ENCODE results near the gene SOS2. TPM values are rescaled to one million over a fixed set of nuclear protein-coding genes. Genes with fewer than 3 reads are reported as not detected.

SOS2 gene
- total RNA-seq, 2 experiments from 2014 or later = 16.5 to 25.2 TPM

- Histone ChIP-seq H3K9me2 (ENCODE audit: insufficient read depth, low read length) (no peaks in the 10 kb centered on the region), H3K4me3 (ENCODE audit: low read depth, low read length, poor library complexity, severe bottlenecking) (no peak overlapping the region), H3K36me3 (ENCODE audit: insufficient read depth, low read length) (peaks cover 8% of the 10 kb centered on the region; the same call in 1 of the 2 replicates), H3K79me2 (ENCODE audit: insufficient read depth, low read depth, low read length) (no peaks in the 10 kb centered on the region), H2AFZ (ENCODE audit: low read length) (no peak overlapping the region), H3K27ac (ENCODE audit: low read depth, low read length, poor library complexity, severe bottlenecking) (no peak overlapping the region), H3K4me1 (ENCODE audit: insufficient read depth, low read length, poor library complexity, severe bottlenecking) (peaks cover 6% of the 10 kb centered on the region), H3K4me2 (ENCODE audit: low read length) (no peak overlapping the region), H4K20me1 (ENCODE audit: insufficient read depth, low read length) (no peaks in the 10 kb centered on the region), H3K9me3 (ENCODE audit: low read length) (no peaks in the 10 kb centered on the region)
- POLR2A ChIA-PET = interaction anchor here (0.6 to 1.3 kb wide), 4 partner anchors 9 to 466 kb away, joined by 3 to 4 read pairs (median 4); no protein-coding TSS in a partner anchor
- intact Hi-C loops (cut with micrococcal nuclease; ENCODE audit: unreplicated experiment) = no loop called here
- TF ChIP-seq EZH2phosphoT487 (IDR thresholded peaks at IDR 0.05; ENCODE audit: borderline replicate concordance, low read depth, low read length) (no peak), CTCF (conservative IDR thresholded peaks at IDR 0.05; ENCODE audit: low read length) (no peak)
- no TSS peak for BruUV-seq (replicated peaks)
- no peak for DNase-seq (ENCODE audit: low spot score)
- CTCF ChIA-PET (ENCODE audit: unreplicated experiment) = interaction anchor here (0.9 kb wide), 1 partner anchor 93 kb away, joined by 3 read pairs; no protein-coding TSS in a partner anchor
Measured at GRCh38 chr14:50101417-50101816, 130.0 kb downstream of the SOS2 start.

- Histone ChIP-seq H3K4me3 (ENCODE audit: low read depth, low read length, poor library complexity, severe bottlenecking) (no peak overlapping the region), H3K9me3 (ENCODE audit: low read length) (no peaks in the 10 kb centered on the region), H3K27ac (ENCODE audit: low read depth, low read length, poor library complexity, severe bottlenecking) (no peak overlapping the region), H3K4me1 (ENCODE audit: insufficient read depth, low read length, poor library complexity, severe bottlenecking) (peaks cover 11% of the 10 kb centered on the region), H3K9me2 (ENCODE audit: insufficient read depth, low read length) (no peaks in the 10 kb centered on the region), H3K36me3 (ENCODE audit: insufficient read depth, low read length) (peaks cover 5% of the 10 kb centered on the region; the same call in 1 of the 2 replicates), H3K79me2 (ENCODE audit: insufficient read depth, low read depth, low read length) (no peaks in the 10 kb centered on the region), H3K4me2 (ENCODE audit: low read length) (no peak overlapping the region), H2AFZ (ENCODE audit: low read length) (no peak overlapping the region), H4K20me1 (ENCODE audit: insufficient read depth, low read length) (no peaks in the 10 kb centered on the region)
- DNase-seq (ENCODE audit: low spot score) = no peak
- no TSS peak for BruUV-seq (replicated peaks)
- CTCF ChIA-PET (ENCODE audit: unreplicated experiment) = no interaction called here
- intact Hi-C loops (cut with micrococcal nuclease; ENCODE audit: unreplicated experiment) = no loop called here
- POLR2A ChIA-PET = interaction anchor here (0.6 to 1.1 kb wide), 2 partner anchors 194 to 465 kb away, joined by 3 to 4 read pairs; no protein-coding TSS in a partner anchor
- TF ChIP-seq EZH2phosphoT487 (IDR thresholded peaks at IDR 0.05; ENCODE audit: borderline replicate concordance, low read depth, low read length) (no peak), CTCF (conservative IDR thresholded peaks at IDR 0.05; ENCODE audit: low read length) (no peak)
Measured at GRCh38 chr14:50100805-50101204, 130.6 kb downstream of the SOS2 start.

- Histone ChIP-seq H3K9me3 (ENCODE audit: low read length) (no peaks in the 10 kb centered on the region), H3K4me3 (ENCODE audit: low read depth, low read length, poor library complexity, severe bottlenecking) (no peak overlapping the region), H3K4me1 (ENCODE audit: insufficient read depth, low read length, poor library complexity, severe bottlenecking) (peaks cover 7% of the 10 kb centered on the region), H3K27ac (ENCODE audit: low read depth, low read length, poor library complexity, severe bottlenecking) (no peak overlapping the region), H3K9me2 (ENCODE audit: insufficient read depth, low read length) (no peaks in the 10 kb centered on the region), H4K20me1 (ENCODE audit: insufficient read depth, low read length) (no peaks in the 10 kb centered on the region), H3K4me2 (ENCODE audit: low read length) (no peak overlapping the region), H3K36me3 (ENCODE audit: insufficient read depth, low read length) (peaks cover 5% of the 10 kb centered on the region; the same call in 1 of the 2 replicates), H3K79me2 (ENCODE audit: insufficient read depth, low read depth, low read length) (no peaks in the 10 kb centered on the region), H2AFZ (ENCODE audit: low read length) (no peak overlapping the region)
- intact Hi-C loops (cut with micrococcal nuclease; ENCODE audit: unreplicated experiment) = no loop called here
- ChIA-PET CTCF (ENCODE audit: unreplicated experiment) (no interaction called here), POLR2A (interaction anchor here (0.7 to 1.3 kb wide), 3 partner anchors 41 to 270 kb away, joined by 3 to 6 read pairs (median 3); no protein-coding TSS in a partner anchor)
- no TSS peak for BruUV-seq (replicated peaks)
- DNase-seq (ENCODE audit: low spot score) = no peak
- TF ChIP-seq CTCF (conservative IDR thresholded peaks at IDR 0.05; ENCODE audit: low read length) (no peak), EZH2phosphoT487 (IDR thresholded peaks at IDR 0.05; ENCODE audit: borderline replicate concordance, low read depth, low read length) (no peak)
Measured at GRCh38 chr14:50099335-50099734, 132.0 kb downstream of the SOS2 start.

Measured in OCI-LY7 (cell line).